Measurements from ENCODE around the gene IL1RL2.

Gene IL1RL2

DNA sequence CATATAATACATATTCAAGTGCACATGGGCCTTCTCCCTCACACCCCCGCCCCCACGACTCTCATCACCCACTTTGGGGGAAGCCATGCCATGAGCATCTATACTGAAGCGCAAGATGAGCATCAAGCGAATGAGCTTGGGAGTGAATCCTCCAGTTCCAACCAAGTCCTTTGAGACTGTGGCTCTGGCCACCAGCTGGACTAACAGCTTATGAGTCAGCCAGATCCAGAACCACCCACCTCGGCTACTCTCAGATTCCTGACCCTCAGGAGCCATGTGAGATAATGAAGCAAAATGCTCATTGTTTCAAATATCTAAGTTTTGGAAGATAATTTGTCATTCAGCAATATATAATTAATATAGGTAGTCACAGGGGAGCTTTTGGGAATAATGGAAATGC lies 102.3 kb downstream of the IL1RL2 start:
- no peak for TF ChIP-seq TAF1 (IDR thresholded peaks at IDR 0.05; ENCODE audit: borderline replicate concordance, insufficient read depth, low read length)
- TF ChIP-seq SIN3A (IDR thresholded peaks at IDR 0.05; ENCODE audit: borderline replicate concordance, insufficient read depth, low read length) = no peak
- TF ChIP-seq POLR2AphosphoS5 (IDR thresholded peaks at IDR 0.05; ENCODE audit: low read depth, low read length) = no peak
- TF ChIP-seq, protein P1, sequence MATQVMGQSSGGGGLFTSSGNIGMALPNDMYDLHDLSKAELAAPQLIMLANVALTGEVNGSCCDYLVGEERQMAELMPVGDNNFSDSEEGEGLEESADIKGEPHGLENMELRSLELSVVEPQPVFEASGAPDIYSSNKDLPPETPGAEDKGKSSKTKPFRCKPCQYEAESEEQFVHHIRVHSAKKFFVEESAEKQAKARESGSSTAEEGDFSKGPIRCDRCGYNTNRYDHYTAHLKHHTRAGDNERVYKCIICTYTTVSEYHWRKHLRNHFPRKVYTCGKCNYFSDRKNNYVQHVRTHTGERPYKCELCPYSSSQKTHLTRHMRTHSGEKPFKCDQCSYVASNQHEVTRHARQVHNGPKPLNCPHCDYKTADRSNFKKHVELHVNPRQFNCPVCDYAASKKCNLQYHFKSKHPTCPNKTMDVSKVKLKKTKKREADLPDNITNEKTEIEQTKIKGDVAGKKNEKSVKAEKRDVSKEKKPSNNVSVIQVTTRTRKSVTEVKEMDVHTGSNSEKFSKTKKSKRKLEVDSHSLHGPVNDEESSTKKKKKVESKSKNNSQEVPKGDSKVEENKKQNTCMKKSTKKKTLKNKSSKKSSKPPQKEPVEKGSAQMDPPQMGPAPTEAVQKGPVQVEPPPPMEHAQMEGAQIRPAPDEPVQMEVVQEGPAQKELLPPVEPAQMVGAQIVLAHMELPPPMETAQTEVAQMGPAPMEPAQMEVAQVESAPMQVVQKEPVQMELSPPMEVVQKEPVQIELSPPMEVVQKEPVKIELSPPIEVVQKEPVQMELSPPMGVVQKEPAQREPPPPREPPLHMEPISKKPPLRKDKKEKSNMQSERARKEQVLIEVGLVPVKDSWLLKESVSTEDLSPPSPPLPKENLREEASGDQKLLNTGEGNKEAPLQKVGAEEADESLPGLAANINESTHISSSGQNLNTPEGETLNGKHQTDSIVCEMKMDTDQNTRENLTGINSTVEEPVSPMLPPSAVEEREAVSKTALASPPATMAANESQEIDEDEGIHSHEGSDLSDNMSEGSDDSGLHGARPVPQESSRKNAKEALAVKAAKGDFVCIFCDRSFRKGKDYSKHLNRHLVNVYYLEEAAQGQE (IDR thresholded peaks at IDR 0.05; ENCODE audit: insufficient read depth in 1 of 2, low read depth in 2 of 2, low read length in 2 of 2) = no peak
- TF ChIP-seq FOXP2 (optimal IDR thresholded peaks at IDR 0.05; ENCODE audit: borderline replicate concordance, extremely low read depth, extremely low read length, insufficient read depth) = no peak

All from PFSK-1 (cell line).